HG03196 (cell line): ENCODE measurements around the gene PDGFRB.

Experiments used
- ATAC-seq: cut with Tn5 transposase; IDR thresholded peaks from one replicate; pipeline ENCODE4 v1.9.1; 2021; ENCODE audit not compliant: unreplicated experiment

The PDGFRB gene

GRCh38 chr5:150164211-150164980 lies 8.8 kb upstream of the PDGFRB start:
- no peak for ATAC-seq

- no peak for ATAC-seq
Observed at GRCh38 chr5:150163547-150164059, 8.0 kb upstream of the PDGFRB start.

DNA sequence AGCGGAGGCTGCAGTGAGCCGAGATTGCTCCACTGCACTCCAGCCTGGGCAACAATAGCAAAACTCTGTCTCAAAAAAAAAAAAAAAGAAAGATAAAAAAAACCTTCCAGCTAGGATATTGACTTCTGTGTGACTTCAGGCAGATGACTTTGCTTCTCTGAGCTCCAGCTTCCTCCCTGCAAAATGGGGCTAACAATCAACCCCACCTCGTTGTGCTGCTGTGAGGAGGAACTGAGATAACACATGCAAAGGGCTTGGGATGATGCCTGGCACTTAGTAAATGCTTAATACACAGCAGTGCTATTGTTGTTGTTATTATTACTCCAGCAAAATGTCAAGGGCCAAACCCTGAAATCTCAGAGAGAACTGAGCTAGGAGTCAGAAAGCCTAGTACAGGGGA lies 7.4 kb upstream of the PDGFRB start:
- no peak for ATAC-seq

GRCh38 chr5:150162142-150162513 lies 6.5 kb upstream of the PDGFRB start:
- ATAC-seq, result no peak

DNA sequence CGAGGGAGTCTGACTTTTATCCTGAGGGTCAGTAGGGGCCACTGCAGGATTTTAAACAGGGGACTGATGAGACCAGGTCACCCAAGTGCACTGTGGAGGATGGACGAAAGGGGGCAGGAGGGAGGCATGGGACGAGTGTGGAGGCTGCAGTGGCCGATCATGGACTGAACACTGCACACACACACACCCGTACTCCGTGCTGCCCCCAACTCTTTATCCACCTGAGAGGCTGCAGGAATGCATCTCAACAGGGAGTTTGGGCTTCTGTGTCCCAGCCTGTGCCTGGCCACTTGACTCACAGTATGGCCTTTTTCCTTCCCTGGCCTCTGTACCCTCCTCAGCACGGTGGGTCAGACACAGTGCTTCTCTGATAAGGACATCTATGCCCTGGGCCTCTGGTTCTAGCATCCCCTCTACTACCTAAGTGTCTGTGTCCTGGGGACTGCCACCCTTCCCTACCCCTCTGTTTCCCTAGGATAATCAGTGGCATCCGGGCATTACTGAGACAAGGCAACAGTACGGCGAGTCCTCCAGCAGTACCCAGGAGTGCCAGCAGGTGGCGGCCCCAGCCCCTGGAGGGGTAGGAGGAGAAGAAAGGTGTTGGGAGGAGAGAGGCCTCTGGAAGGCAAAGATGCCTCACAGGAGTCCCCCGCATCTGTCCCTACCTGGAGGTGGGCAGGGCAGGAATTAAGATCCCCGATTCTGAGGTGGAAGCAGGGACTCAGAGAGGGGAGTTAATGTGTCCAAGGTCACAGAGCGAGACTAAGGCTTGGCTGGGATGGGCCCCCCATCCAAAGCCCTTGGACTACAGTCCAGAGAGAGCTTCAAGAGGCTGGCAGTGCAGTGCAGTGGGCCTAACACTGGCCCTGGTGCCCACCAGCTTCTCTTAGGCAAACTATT lies 5.8 kb upstream of the PDGFRB start:
- ATAC-seq, result peak; percentile 64

GRCh38 chr5:150160448-150161081 lies 4.9 kb upstream of the PDGFRB start:
- no peak for ATAC-seq

DNA sequence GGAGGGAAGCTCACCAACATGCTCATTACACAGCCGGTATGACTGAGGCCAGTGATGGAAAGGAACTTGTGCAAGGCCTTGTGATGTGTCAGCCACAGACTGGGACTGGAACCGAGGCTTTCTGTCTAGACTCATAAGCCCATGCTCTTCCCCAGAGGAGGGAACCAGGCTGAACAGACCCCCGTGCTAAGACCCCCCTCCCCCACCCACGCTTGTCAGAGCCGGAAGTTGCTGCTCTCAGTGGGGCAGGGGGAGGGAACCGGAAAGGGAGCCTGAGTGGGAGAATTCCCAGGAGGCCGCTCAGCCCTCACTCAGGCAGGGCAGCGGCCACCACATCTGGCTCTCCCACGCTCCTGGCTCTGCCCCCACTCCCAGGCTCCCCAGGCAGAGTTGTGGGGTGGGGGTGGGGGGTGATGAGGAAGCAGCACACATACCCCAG lies 4.1 kb upstream of the PDGFRB start:
- no peak for ATAC-seq

- ATAC-seq, result no peak
Observed at GRCh38 chr5:150159031-150159430, 3.4 kb upstream of the PDGFRB start.

DNA sequence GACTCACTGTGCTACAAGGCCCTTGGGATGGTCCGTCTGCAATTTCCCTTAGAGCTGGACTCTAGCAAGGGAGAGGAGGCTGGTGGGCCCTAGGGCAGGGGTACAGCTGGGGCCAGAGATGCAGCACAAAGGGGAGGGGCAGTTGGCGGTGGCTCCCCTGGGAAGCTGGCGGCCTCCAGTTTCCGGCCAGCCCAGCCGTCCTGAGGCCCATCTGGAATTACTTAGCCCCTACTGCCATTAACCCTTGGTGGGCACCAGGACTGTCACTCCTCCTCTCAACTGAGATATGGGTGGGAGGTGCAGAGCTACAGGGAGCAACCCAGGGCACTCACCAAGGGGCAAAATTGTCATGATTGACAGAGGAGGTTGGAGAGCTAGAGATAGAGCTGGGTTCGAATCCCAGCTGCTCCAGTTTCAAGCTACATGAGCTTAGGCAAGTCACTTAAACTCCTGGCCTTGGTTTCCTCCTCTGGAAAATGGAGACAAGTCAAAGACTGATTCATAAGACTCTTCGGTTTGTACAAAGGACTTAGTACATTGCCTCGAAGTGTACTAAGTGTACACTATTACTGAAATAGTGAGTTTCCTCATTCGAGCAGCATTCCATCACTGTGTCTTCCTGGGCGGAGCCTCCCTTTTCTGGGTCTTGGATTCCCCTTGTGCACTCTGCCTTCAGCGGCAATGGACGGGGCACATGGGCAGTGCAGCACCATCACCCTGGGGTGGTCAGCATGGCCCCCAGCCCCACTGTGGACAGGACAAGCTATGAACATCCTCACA lies 2.7 kb upstream of the PDGFRB start:
- no peak for ATAC-seq

DNA sequence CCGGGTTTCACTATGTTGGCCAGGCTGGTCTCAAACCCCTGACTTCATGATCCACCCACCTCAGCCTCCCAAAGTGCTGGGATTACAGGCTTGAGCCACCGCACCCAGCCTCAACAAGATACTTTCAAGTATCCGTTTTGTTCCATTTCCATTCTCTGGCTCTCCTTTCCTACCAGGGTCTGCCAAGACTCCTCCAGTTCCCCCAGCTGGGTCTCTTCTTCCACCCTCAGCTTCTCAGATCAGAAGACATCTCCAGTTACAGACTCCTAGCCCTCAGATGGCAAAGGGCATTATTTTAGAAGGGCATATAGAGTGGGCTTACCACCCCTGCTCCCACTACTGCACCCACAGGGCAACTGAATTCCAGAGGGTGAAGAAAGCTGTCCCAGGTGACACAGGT lies 1.5 kb upstream of the PDGFRB start:
- no peak for ATAC-seq

GRCh38 chr5:150156540-150156939 lies 895 bp upstream of the PDGFRB start:
- ATAC-seq, result no peak

- no peak for ATAC-seq
Observed at GRCh38 chr5:150156027-150156368, 353 bp upstream of the PDGFRB start.

- ATAC-seq, result no peak
Observed at GRCh38 chr5:150154618-150155128, 972 bp downstream of the PDGFRB start.

GRCh38 chr5:150153957-150154617 lies 1.6 kb downstream of the PDGFRB start:
- ATAC-seq, result no peak

DNA sequence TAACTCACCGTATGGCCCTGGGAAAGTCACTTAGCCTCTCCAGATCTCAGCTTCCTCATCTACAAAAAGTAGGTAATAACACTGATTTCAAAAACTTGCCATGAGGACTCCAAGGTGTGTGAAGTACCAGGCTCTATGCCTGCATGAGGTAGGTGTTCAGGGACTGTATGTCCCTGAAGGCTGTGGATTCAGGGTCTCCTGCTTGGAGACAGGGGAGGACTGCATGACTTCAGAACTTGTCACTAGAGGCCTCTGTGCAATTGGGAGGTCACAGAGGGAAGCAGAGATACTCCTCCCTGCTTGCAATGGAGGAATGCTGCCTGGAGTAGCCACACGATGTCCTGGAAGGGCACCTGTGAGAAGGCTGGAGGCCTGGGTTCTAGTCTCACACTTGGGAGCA lies 2.2 kb downstream of the PDGFRB start:
- ATAC-seq, result no peak

DNA sequence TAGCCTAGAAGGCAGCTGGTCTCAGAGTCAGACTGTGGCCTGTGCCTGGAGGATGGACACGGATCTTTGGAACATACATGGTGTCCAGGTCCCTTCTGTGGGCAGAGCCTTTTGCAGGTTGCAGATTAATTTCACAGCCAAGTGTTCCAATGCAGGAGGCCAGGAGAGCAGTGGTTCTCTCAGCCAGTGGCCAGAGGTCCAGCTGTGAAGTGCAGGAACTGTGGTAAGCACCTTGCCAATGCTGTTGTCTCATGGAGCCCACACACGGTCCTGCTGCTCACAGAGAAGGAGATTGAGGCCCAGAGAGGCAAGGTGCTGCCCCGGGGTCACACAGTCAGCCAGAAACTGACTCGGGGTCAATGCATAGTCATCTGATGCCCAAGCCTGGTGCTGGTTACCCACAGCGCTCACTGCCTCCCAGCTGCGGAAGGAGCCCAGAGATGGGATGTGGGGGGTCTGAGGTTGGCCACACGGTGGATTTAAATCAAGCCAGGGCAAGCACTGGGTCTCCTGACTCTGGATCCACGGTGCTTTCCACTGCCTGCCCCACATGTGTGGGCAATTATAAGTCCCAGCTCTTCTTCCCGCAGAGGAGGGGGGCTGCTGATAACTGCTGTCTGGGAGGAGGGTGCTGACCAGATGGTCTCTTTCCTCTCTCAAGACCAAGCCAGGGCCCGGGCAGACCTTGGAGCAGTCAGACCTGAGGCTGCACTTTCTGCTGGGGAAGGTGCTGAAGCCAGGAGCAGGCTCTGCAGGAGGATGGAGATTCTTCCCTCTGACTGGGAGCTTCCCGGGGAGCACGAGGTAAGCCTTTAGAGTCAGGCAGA lies 2.8 kb downstream of the PDGFRB start:
- ATAC-seq, result no peak

- no peak for ATAC-seq
Observed at GRCh38 chr5:150149618-150150017, 6.0 kb downstream of the PDGFRB start.

DNA sequence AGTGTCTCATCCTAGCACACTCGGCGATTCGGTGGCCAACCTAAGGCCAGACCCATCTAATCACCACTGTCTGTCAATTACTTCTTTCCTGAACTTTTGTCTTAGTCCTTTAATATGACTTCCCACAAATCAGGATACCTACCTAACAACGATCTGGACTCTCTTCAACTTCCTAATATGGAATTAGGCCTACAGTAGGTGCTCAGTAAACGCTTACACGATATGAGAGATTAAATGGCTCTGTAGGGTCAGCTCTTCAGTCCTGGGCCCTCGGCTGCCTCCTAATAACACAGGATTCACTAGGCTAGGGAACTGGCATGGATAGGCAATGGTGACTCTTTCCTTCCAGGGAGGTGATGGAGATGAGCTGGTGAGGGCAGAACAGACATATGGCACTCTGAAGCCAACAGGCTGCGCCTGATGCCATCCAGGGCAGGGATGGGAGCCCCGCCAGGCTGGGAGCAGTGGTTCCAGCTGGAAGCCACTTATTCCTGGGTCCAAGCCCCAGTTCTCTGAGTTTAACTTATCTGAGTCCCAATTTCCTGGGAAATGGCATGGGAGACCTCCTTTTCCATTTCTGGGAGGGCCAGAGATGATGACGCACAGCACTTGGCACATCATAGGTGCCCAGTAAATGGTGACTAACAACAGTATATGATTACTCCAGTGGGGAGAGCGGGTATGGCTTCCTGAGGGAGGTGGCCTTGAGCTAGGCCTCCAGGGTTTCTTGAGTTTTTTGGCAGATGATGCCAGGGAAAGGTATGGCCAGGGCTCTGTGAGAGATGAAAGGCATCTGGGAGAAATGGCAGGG lies 7.3 kb downstream of the PDGFRB start:
- ATAC-seq, result no peak
